Endothelial cell of umbilical vein (primary cell): ENCODE measurements around the gene RAC3. TPM values are rescaled to one million over a fixed set of nuclear protein-coding genes. Genes with fewer than 3 reads are reported as not detected.

Experiments used
- BruUV-seq: library from RNA; stranded (reverse); fragments of 400-500 nt; replicated peaks from 2 replicates; lab custom pipeline; 2021; lab: Mats Ljungman, UMichigan
- CTCF ChIA-PET: fragments of 300-600, 350-600 bp; sonication (Branson Sonifier 250); formaldehyde crosslinking; loops from one replicate; lab custom pipeline; 2021; ENCODE audit warnings: antibody characterized with exemption, inconsistent platforms; lab: Charles Lee
- POLR2A ChIA-PET: fragments of 300-600, 350-600 bp; sonication (Branson Sonifier 250); formaldehyde crosslinking; loops from one replicate; lab custom pipeline; 2021; ENCODE audit warnings: antibody characterized with exemption, inconsistent platforms; lab: Charles Lee
- DNase-seq: peaks from one replicate; pipeline ENCODE4 v3.0.0-alpha.2; 2011; ENCODE audit warnings: low read depth, low spot score
- FAIRE-seq: peaks from 2 replicates; lab custom pipeline; 2011; peaks lifted over from hg19 to GRCh38; lab: Jason Lieb, UNC
- H2AFZ ChIP-seq: 2 replicates; pipeline ENCODE4 v1.6.0; 2012; ENCODE audit warnings: low read depth, low read length, control low read depth, inconsistent platforms
- H3K27ac ChIP-seq: 2 replicates; pipeline ENCODE4 v1.5.1; 2011; ENCODE audit warnings: low read depth, mild to moderate bottlenecking, control low read depth, low read length, moderate library complexity; ENCODE audit not compliant: insufficient read depth
- H3K27me3 ChIP-seq, 2 experiments: 2 replicates each; pipeline versions ENCODE4 v1.6.0 to v1.6.1; 2011; ENCODE audit warnings: low read length in 2 of 2, mixed read lengths in 1 of 2; ENCODE audit not compliant: control insufficient read depth in 2 of 2, insufficient read depth in 2 of 2
- H3K36me3 ChIP-seq, 2 experiments: 2 replicates in 1 of 2; 3 replicates in 1 of 2; pipeline ENCODE4 v1.5.1; 2011; ENCODE audit warnings: low read length in 2 of 2, mild to moderate bottlenecking in 1 of 2, moderate library complexity in 1 of 2; ENCODE audit not compliant: control insufficient read depth in 2 of 2, insufficient read depth in 2 of 2; ENCODE audit errors: extremely low read depth in 1 of 2
- H3K4me1 ChIP-seq: 3 replicates; pipeline ENCODE4 v1.5.1; 2011; ENCODE audit warnings: mild to moderate bottlenecking, low read length; ENCODE audit not compliant: control insufficient read depth, insufficient read depth; ENCODE audit errors: extremely low read depth
- H3K4me2 ChIP-seq: 2 replicates; pipeline ENCODE4 v1.6.1; 2011; ENCODE audit warnings: low read length, control low read depth, mixed read lengths; ENCODE audit not compliant: insufficient read depth
- H3K4me3 ChIP-seq, 3 experiments: fragments of 200-600 bp in 1 of 3; sonication (generic), shearing (Covaris generic) in 1 of 3; replicated peaks in 1 of 3; 2 replicates each; pipeline ENCODE4 v1.5.1; 2011 to 2016; ENCODE audit warnings: control low read depth in 3 of 3, low read length in 3 of 3, mild to moderate bottlenecking in 2 of 3, inconsistent platforms in 1 of 3, low read depth in 1 of 3, moderate library complexity in 1 of 3; ENCODE audit not compliant: insufficient read depth in 1 of 3
- H3K79me2 ChIP-seq: 2 replicates; pipeline ENCODE4 v1.6.0; 2012; ENCODE audit warnings: low read length, inconsistent platforms; ENCODE audit not compliant: control insufficient read depth, insufficient read depth
- H3K9ac ChIP-seq: replicated peaks from 2 replicates; pipeline ENCODE3; 2011; ENCODE audit warnings: low read length, control low read depth; ENCODE audit not compliant: insufficient read depth; ENCODE audit errors: extremely low read depth
- H3K9me1 ChIP-seq: replicated peaks from 3 replicates; pipeline ENCODE4 v1.6.0; 2011; ENCODE audit warnings: mild to moderate bottlenecking, low read length; ENCODE audit not compliant: control insufficient read depth, insufficient read depth; ENCODE audit errors: extremely low read depth
- H3K9me3 ChIP-seq: replicated peaks from 2 replicates; pipeline ENCODE4 v1.5.1; 2012; ENCODE audit warnings: low read length, inconsistent platforms; ENCODE audit not compliant: control insufficient read depth, insufficient read depth
- H4K20me1 ChIP-seq: replicated peaks from 2 replicates; pipeline ENCODE3; 2011; ENCODE audit warnings: mild to moderate bottlenecking, low read length; ENCODE audit not compliant: control insufficient read depth, insufficient read depth; ENCODE audit errors: extremely low read depth
- EZH2 ChIP-seq: IDR thresholded peaks from 2 replicates; pipeline ENCODE4 v1.6.1; 2012; ENCODE audit warnings: borderline replicate concordance, low read depth, mild to moderate bottlenecking, moderate library complexity, low read length, inconsistent platforms; ENCODE audit not compliant: severe bottlenecking
- FOS ChIP-seq: IDR thresholded peaks from 2 replicates; pipeline ENCODE4 v1.6.1; 2011; ENCODE audit warnings: mild to moderate bottlenecking, low read length, moderate library complexity, borderline replicate concordance; ENCODE audit not compliant: insufficient read depth
- GATA2 ChIP-seq: IDR thresholded peaks from 2 replicates; pipeline ENCODE4 v1.7.0; 2011; ENCODE audit warnings: low read depth, mild to moderate bottlenecking, moderate library complexity, mixed read lengths, low read length; ENCODE audit not compliant: insufficient read length, insufficient read depth
- JUN ChIP-seq: IDR thresholded peaks from 2 replicates; pipeline ENCODE4 v1.6.1; 2011; ENCODE audit warnings: borderline replicate concordance, low read depth; ENCODE audit not compliant: insufficient read length, insufficient read depth
- MYC ChIP-seq: IDR thresholded peaks from one replicate; pipeline ENCODE4 v1.6.1; 2011; ENCODE audit warnings: mild to moderate bottlenecking, low read depth, low read length
- POLR2A ChIP-seq: IDR thresholded peaks from 2 replicates; pipeline ENCODE4 v1.6.1; 2012; ENCODE audit warnings: low read depth, mild to moderate bottlenecking, control low read depth, low read length
- POLR2AphosphoS5 ChIP-seq: IDR thresholded peaks from 2 replicates; pipeline ENCODE4 v1.6.1; 2012; ENCODE audit warnings: low read depth, mild to moderate bottlenecking, control low read depth, low read length, moderate library complexity; ENCODE audit not compliant: insufficient read depth
- dilution Hi-C: fragments of 300-500 bp; cut with MboI; formaldehyde crosslinking; loops from one replicate; pipeline ENCODE4 v1.15.0; 2019; ENCODE audit warnings: low sequenced_read_pairs; ENCODE audit not compliant: extremely low pct_ligation_motif_present
- intact Hi-C: fragments of 100-400 bp; cut with micrococcal nuclease; formaldehyde crosslinking; loops from one replicate; pipeline ENCODE4 v1.10.0; 2022
- polyA plus RNA-seq, 4 experiments: library from polyadenylated mRNA; depleted of rRNA in 3 of 4; stranded (reverse) in 3 of 4; unstranded in 1 of 4; fragments of >200 nt; gene quantifications; 2 replicates each; pipeline versions ENCODE4 v1.2.1 to v1.2.3, GENCODE V29; 2011 to 2012; ENCODE audit warnings: missing spikeins in 1 of 4
- total RNA-seq: library from RNA; stranded (reverse); gene quantifications from 2 replicates; pipeline ENCODE4 v1.2.3, GENCODE V29; 2021
- TF ChIP-seq, protein P1 (sequence below): IDR thresholded peaks from 2 replicates; pipeline ENCODE4 v1.6.1; 2011; ENCODE audit not compliant: insufficient read depth, insufficient read length
- TF ChIP-seq, protein P2 (sequence below), 2 donors: IDR thresholded peaks; 1 replicate in 1 of 2; 2 replicates in 1 of 2; pipeline ENCODE4 v1.5.1; 2011; ENCODE audit warnings: low read length in 2 of 2, mild to moderate bottlenecking in 2 of 2, moderate library complexity in 2 of 2, control low read depth in 1 of 2, inconsistent platforms in 1 of 2, low read depth in 1 of 2; ENCODE audit not compliant: insufficient read depth in 1 of 2; ENCODE audit errors: extremely low read depth in 1 of 2

The RAC3 gene
- total and polyA plus RNA-seq, 2 donors (not counting 3 experiments of a cell fraction or from before 2014, with no cell fraction given) = 34.1 to 56.0 TPM

DNA sequence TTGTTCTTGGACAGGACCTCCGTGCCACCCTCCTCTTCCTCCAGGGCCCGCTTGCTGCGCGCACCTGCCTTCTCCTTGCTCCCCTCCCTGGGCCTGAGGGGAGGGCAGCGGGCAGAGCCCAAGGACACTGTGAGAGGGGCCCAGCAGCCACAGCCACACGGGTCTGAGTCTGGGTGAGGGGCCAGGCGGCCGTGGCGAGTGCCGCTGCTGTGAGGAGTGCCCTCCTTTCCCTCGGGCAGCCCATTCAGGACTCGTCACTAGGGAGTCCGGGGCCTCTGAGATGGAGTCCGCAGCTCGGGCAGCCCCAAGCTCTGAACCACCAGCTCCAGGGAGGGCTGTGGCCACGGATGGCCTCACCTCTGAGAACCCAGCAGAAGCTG is 28.5 kb downstream of the RAC3 start:
- ChIA-PET POLR2A (no interaction called here), CTCF (no interaction called here)
- H3K27ac ChIP-seq = no peak overlapping the region
- no peak overlapping the region for H3K4me3 ChIP-seq
- DNase-seq = no peak
- intact Hi-C loops (no loop called here), dilution Hi-C loops (no loop called here)
- H3K79me2 ChIP-seq = peaks cover 3% of the 10 kb centered on the region
- H2AFZ ChIP-seq = no peak overlapping the region
- no peaks in the 10 kb centered on the region for H3K9me3 ChIP-seq
- no TSS peak for BruUV-seq
- H3K4me2 ChIP-seq = no peak overlapping the region
- no peak overlapping the region for H3K9ac ChIP-seq
- FAIRE-seq = no peak
- peaks cover 8 to 49% of the 10 kb centered on the region in 2 experiments for H3K36me3 ChIP-seq
- no peaks in the 10 kb centered on the region for H3K27me3 ChIP-seq
- TF ChIP-seq GATA2 (no peak), POLR2A (no peak), FOS (no peak), JUN (no peak), POLR2AphosphoS5 (no peak), MYC (no peak), EZH2 (no peak)
- TF ChIP-seq, protein P1, sequence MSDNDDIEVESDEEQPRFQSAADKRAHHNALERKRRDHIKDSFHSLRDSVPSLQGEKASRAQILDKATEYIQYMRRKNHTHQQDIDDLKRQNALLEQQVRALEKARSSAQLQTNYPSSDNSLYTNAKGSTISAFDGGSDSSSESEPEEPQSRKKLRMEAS = no peak
- TF ChIP-seq, protein P2, sequence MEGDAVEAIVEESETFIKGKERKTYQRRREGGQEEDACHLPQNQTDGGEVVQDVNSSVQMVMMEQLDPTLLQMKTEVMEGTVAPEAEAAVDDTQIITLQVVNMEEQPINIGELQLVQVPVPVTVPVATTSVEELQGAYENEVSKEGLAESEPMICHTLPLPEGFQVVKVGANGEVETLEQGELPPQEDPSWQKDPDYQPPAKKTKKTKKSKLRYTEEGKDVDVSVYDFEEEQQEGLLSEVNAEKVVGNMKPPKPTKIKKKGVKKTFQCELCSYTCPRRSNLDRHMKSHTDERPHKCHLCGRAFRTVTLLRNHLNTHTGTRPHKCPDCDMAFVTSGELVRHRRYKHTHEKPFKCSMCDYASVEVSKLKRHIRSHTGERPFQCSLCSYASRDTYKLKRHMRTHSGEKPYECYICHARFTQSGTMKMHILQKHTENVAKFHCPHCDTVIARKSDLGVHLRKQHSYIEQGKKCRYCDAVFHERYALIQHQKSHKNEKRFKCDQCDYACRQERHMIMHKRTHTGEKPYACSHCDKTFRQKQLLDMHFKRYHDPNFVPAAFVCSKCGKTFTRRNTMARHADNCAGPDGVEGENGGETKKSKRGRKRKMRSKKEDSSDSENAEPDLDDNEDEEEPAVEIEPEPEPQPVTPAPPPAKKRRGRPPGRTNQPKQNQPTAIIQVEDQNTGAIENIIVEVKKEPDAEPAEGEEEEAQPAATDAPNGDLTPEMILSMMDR (IDR thresholded peaks at IDR 0.05; ENCODE audit: extremely low read depth in 1 of 2, insufficient read depth in 1 of 2, low read depth in 1 of 2, low read length in 2 of 2) = no peak
- H4K20me1 ChIP-seq = no peaks in the 10 kb centered on the region
- H3K4me1 ChIP-seq = peaks cover 6% of the 10 kb centered on the region
- no peaks in the 10 kb centered on the region for H3K9me1 ChIP-seq
